Measurements from ENCODE around the gene MALRD1. TPM values are rescaled to one million over a fixed set of nuclear protein-coding genes. Genes with fewer than 3 reads are reported as not detected.

Gene MALRD1
- total RNA-seq, 1 experiment from 2014 or later, result not detected

DNA sequence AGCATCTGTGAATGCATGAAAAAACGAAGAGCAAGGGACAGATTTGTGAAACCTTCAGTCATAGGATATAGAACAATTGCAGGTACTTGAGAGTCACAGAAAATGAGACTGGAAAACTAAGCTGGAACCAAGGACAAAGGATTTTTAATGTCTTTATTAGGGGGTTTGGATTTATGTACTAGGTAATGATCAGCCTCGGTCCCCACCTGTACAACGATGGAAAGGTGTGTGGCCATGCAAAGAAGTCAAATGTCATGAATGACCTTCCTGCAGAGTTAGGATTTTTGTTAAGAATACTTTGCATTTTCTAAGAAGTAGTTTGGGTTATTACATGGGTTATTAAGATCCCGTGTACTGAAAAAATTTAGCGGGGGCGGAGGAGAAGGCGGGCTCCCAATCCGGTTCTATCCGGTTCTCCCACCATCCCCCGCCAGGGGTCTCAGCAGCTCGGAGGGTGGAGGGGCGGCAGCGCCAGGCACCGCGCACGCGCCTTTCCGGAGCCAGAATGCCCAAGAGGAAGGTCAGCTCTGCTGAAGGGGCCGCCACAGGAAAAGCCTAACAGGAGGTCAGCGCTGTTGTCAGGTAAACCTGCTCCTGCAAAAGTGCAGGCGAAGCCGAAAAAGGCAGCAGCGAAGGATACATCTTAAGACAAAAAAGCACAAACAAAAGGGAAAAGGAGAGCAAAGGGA is 440.1 kb downstream of the MALRD1 start:
- intact Hi-C loops (cut with micrococcal nuclease), result no loop called here
- H3K4me3 Mint-ChIP-seq (ENCODE audit: unreplicated experiment), result no peak overlapping the region
- H3K27ac Mint-ChIP-seq (ENCODE audit: low read depth, unreplicated experiment), result no peak overlapping the region
- BruUV-seq (replicated peaks), result no TSS peak
- TF ChIP-seq, protein P1, sequence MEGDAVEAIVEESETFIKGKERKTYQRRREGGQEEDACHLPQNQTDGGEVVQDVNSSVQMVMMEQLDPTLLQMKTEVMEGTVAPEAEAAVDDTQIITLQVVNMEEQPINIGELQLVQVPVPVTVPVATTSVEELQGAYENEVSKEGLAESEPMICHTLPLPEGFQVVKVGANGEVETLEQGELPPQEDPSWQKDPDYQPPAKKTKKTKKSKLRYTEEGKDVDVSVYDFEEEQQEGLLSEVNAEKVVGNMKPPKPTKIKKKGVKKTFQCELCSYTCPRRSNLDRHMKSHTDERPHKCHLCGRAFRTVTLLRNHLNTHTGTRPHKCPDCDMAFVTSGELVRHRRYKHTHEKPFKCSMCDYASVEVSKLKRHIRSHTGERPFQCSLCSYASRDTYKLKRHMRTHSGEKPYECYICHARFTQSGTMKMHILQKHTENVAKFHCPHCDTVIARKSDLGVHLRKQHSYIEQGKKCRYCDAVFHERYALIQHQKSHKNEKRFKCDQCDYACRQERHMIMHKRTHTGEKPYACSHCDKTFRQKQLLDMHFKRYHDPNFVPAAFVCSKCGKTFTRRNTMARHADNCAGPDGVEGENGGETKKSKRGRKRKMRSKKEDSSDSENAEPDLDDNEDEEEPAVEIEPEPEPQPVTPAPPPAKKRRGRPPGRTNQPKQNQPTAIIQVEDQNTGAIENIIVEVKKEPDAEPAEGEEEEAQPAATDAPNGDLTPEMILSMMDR (IDR thresholded peaks at IDR 0.05; ENCODE audit: unreplicated experiment), result no peak
- no peaks in the 10 kb centered on the region for H3K9me3 Mint-ChIP-seq (ENCODE audit: unreplicated experiment)
- H3K4me1 Mint-ChIP-seq (ENCODE audit: insufficient read depth, unreplicated experiment), result no peaks in the 10 kb centered on the region
- H3K36me3 Mint-ChIP-seq (ENCODE audit: insufficient read depth, unreplicated experiment), result no peaks in the 10 kb centered on the region
- H3K27me3 Mint-ChIP-seq (ENCODE audit: insufficient read depth, unreplicated experiment), result no peaks in the 10 kb centered on the region
- ChIA-PET POLR2A (no interaction called here), CTCF (interaction anchor here (0.6 to 0.7 kb wide), 2 partner anchors 401 to 482 kb away, joined by 3 read pairs; no protein-coding TSS in a partner anchor)
- no peak for DNase-seq (ENCODE audit: unreplicated experiment)

DNA sequence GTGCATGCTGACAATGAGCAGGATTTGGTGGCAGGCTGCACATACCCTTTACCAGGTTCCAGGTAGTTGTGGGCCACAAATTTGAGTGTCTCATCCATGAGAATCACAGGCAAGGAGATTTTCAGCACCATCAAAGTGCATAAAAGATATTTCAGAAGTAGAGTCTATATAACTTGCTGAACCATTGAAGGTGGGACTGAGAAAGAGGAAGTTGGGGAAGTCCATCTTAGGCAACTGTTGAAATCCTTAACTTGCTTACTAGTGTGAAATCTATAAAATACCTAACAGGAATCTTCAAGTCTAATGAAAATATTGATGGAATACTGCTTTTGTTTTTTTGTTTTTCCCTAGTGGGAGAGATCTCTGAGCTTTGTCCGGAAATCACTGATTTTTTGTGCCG is 442.6 kb downstream of the MALRD1 start:
- Mint-ChIP-seq H3K27ac (ENCODE audit: low read depth, unreplicated experiment) (no peak overlapping the region), H3K27me3 (ENCODE audit: insufficient read depth, unreplicated experiment) (no peaks in the 10 kb centered on the region), H3K4me3 (ENCODE audit: unreplicated experiment) (no peak overlapping the region), H3K4me1 (ENCODE audit: insufficient read depth, unreplicated experiment) (no peaks in the 10 kb centered on the region), H3K9me3 (ENCODE audit: unreplicated experiment) (no peaks in the 10 kb centered on the region), H3K36me3 (ENCODE audit: insufficient read depth, unreplicated experiment) (no peaks in the 10 kb centered on the region)
- no TSS peak for BruUV-seq (replicated peaks)
- TF ChIP-seq, protein P1 (IDR thresholded peaks at IDR 0.05; ENCODE audit: unreplicated experiment), result no peak
- intact Hi-C loops (cut with micrococcal nuclease), result no loop called here
- POLR2A ChIA-PET, result no interaction called here
- DNase-seq (ENCODE audit: unreplicated experiment), result no peak
- CTCF ChIA-PET, result no interaction called here

DNA sequence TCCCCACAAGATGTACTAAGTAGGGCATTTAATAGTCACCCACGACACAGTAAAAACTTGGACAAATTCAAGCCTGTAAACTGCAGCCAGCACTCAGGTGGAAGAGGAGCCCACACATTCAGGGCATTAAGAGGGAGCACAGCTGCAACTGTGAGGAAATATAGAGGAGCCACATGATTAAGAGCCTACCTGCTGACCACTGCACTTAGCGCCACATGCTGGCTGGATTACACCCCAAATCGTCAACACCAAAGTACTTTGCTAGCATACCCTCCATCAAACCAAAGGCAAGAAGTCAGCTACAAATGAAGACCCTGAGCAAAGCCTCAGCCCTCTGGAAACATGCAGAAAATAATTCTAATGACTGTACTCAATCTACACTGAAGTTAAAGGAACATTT is 445.3 kb downstream of the MALRD1 start:
- DNase-seq (ENCODE audit: unreplicated experiment), result no peak
- intact Hi-C loops (cut with micrococcal nuclease), result no loop called here

DNA sequence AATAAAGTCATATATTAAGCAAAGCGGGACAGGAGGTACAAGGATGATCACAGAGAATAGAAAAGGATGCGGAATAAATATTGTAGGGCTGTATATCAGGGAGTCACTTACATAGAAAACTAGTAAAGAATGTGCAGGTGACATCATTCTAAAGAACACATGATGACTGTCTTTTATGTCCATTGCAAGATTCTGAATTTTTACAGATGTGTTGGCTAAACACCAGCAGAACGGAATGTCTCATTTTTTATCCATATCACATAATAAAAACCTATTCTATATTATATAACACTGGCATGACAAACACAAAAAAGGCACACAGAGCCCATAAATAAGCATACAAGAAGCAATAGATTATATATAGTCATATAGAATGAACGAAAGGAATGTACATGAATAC is 448.4 kb downstream of the MALRD1 start:
- TF ChIP-seq, protein P1 (IDR thresholded peaks at IDR 0.05; ENCODE audit: unreplicated experiment), result no peak
- ChIA-PET CTCF (no interaction called here), POLR2A (no interaction called here)
- Mint-ChIP-seq H3K27ac (ENCODE audit: low read depth, unreplicated experiment) (no peak overlapping the region), H3K36me3 (ENCODE audit: insufficient read depth, unreplicated experiment) (no peaks in the 10 kb centered on the region), H3K27me3 (ENCODE audit: insufficient read depth, unreplicated experiment) (no peaks in the 10 kb centered on the region), H3K9me3 (ENCODE audit: unreplicated experiment) (no peaks in the 10 kb centered on the region), H3K4me1 (ENCODE audit: insufficient read depth, unreplicated experiment) (peaks cover 24% of the 10 kb centered on the region), H3K4me3 (ENCODE audit: unreplicated experiment) (no peak overlapping the region)
- BruUV-seq (replicated peaks), result no TSS peak
- no peak for DNase-seq (ENCODE audit: unreplicated experiment)
- intact Hi-C loops (cut with micrococcal nuclease), result no loop called here

More for the DNA sequence above, 445.3 kb downstream of the MALRD1 start:
- BruUV-seq (replicated peaks), result no TSS peak
- H3K36me3 Mint-ChIP-seq (ENCODE audit: insufficient read depth, unreplicated experiment), result no peaks in the 10 kb centered on the region
- POLR2A ChIA-PET, result no interaction called here
- H3K4me1 Mint-ChIP-seq (ENCODE audit: insufficient read depth, unreplicated experiment), result peaks cover 17% of the 10 kb centered on the region
- CTCF ChIA-PET, result no interaction called here
- H3K4me3 Mint-ChIP-seq (ENCODE audit: unreplicated experiment), result no peak overlapping the region
- TF ChIP-seq, protein P1 (IDR thresholded peaks at IDR 0.05; ENCODE audit: unreplicated experiment), result no peak
- no peaks in the 10 kb centered on the region for H3K9me3 Mint-ChIP-seq (ENCODE audit: unreplicated experiment)
- H3K27me3 Mint-ChIP-seq (ENCODE audit: insufficient read depth, unreplicated experiment), result no peaks in the 10 kb centered on the region
- no peak overlapping the region for H3K27ac Mint-ChIP-seq (ENCODE audit: low read depth, unreplicated experiment)

Data from MCF 10A (cell line).